CD4-positive, alpha-beta T cell (primary cell): ENCODE results near the gene GRB14. TPM values are rescaled to one million over a fixed set of nuclear protein-coding genes. Genes with fewer than 3 reads are reported as not detected.

Source experiments
- ATAC-seq: fragments of 200-7000 bp; cut with Tn5 transposase; one replicate; pipeline ENCODE4 v1.10.0; 2022; ENCODE audit warnings: mild to moderate bottlenecking; ENCODE audit not compliant: poor library complexity
- CTCF ChIA-PET: fragments of 350-600 bp; sonication (Branson Sonifier 250); formaldehyde crosslinking; loops from one replicate; lab custom pipeline; 2021; ENCODE audit warnings: antibody characterized with exemption, inconsistent platforms; lab: Charles Lee
- POLR2A ChIA-PET: fragments of 350-600 bp; sonication (Branson Sonifier 250); formaldehyde crosslinking; loops from one replicate; lab custom pipeline; 2021; ENCODE audit warnings: antibody characterized with exemption, inconsistent platforms; lab: Charles Lee
- DNase-seq, 14 experiments: peaks; one replicate each; pipeline ENCODE4 v3.0.0-alpha.2; 2013 to 2020; ENCODE audit warnings: mixed read lengths in 2 of 14
- H3K27ac ChIP-seq, 2 donors: one replicate each; pipeline versions ENCODE4 v1.5.1 to v1.7.0; 2013; ENCODE audit warnings: low read length in 2 of 2, low read depth in 1 of 2, mild to moderate bottlenecking in 1 of 2
- H3K27me3 ChIP-seq, 2 experiments: 1 replicate in 1 of 2; 2 replicates in 1 of 2; pipeline versions ENCODE4 v1.6.1 to v1.7.0; 2013; ENCODE audit warnings: low read length in 2 of 2, control low read depth in 1 of 2, mild to moderate bottlenecking in 1 of 2, moderate library complexity in 1 of 2; ENCODE audit not compliant: insufficient read depth in 2 of 2, control insufficient read depth in 1 of 2
- H3K36me3 ChIP-seq: one replicate; pipeline ENCODE4 v1.6.1; 2013; ENCODE audit warnings: low read length, control low read depth; ENCODE audit not compliant: insufficient read depth
- H3K4me1 ChIP-seq: one replicate; pipeline ENCODE4 v1.6.1; 2013; ENCODE audit warnings: low read length, control low read depth; ENCODE audit not compliant: insufficient read depth
- H3K4me3 ChIP-seq: one replicate; pipeline ENCODE4 v1.5.1; 2013; ENCODE audit warnings: mild to moderate bottlenecking, low read length, moderate library complexity
- H3K9me3 ChIP-seq, 2 experiments: 1 replicate in 1 of 2; 2 replicates in 1 of 2; pipeline versions ENCODE4 v1.6.1 to v1.7.0; 2013; ENCODE audit warnings: low read length in 2 of 2, mild to moderate bottlenecking in 2 of 2, control low read depth in 1 of 2, moderate library complexity in 1 of 2; ENCODE audit not compliant: control insufficient read depth in 1 of 2, insufficient read depth in 1 of 2
- H3K27ac Mint-ChIP-seq: one replicate; pipeline ENCODE4 v1.8.0; 2020; ENCODE audit warnings: mixed read lengths
- H3K27me3 Mint-ChIP-seq: one replicate; pipeline ENCODE4 v1.8.0; 2021; ENCODE audit warnings: mixed read lengths
- H3K36me3 Mint-ChIP-seq: one replicate; pipeline ENCODE4 v1.8.0; 2021; ENCODE audit warnings: low read depth, mixed read lengths
- H3K4me1 Mint-ChIP-seq: one replicate; pipeline ENCODE4 v1.8.0; 2021; ENCODE audit warnings: low read depth, mixed read lengths
- H3K4me3 Mint-ChIP-seq: one replicate; pipeline ENCODE4 v1.8.0; 2020; ENCODE audit warnings: mild to moderate bottlenecking, mixed read lengths
- H3K9me3 Mint-ChIP-seq: one replicate; pipeline ENCODE4 v1.8.0; 2020; ENCODE audit warnings: mixed read lengths
- intact Hi-C, 2 experiments: fragments of 100-400 bp; cut with DNase I in 1 of 2; cut with micrococcal nuclease in 1 of 2; formaldehyde crosslinking; loops; one replicate each; pipeline versions ENCODE4 v1.15.1 to v1.9.0; 2023 to 2025; cut with DNase I, micrococcal nuclease
- total RNA-seq, 174 experiments: library from RNA in 2 of 174; stranded (reverse) in 2 of 174; gene quantifications; one replicate each; pipeline ENCODE4 v1.2.3 and lab custom pipeline; 2021 to 2026
- TF ChIP-seq, protein P1 (sequence below): fragments of 200-600 bp; IDR thresholded peaks from one replicate; pipeline ENCODE4 v1.8.0; 2022; ENCODE audit warnings: antibody characterized with exemption, mild to moderate bottlenecking

GRB14 gene
- total RNA-seq, 2 experiments from 2014 or later: not detected

DNA sequence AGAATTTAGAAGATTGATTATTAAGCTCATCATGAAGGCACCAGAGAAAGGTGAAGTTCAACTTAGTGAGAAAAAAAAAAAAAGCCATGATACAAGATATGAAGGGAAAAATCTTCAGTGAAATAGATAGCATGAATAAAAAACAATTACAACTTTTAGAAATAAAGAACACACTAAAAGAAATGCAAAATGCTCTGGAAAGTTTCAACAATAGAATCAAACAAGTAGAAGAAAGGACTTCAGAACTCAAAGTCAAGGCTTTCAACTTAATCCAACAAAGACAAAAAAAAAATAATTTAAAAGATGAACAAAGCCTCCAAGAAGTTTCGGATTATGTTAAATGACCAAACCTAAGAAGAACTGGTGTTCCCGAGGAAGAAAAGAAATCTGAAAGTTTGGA is 105.5 kb downstream of the GRB14 start:
- TF ChIP-seq, protein P1, sequence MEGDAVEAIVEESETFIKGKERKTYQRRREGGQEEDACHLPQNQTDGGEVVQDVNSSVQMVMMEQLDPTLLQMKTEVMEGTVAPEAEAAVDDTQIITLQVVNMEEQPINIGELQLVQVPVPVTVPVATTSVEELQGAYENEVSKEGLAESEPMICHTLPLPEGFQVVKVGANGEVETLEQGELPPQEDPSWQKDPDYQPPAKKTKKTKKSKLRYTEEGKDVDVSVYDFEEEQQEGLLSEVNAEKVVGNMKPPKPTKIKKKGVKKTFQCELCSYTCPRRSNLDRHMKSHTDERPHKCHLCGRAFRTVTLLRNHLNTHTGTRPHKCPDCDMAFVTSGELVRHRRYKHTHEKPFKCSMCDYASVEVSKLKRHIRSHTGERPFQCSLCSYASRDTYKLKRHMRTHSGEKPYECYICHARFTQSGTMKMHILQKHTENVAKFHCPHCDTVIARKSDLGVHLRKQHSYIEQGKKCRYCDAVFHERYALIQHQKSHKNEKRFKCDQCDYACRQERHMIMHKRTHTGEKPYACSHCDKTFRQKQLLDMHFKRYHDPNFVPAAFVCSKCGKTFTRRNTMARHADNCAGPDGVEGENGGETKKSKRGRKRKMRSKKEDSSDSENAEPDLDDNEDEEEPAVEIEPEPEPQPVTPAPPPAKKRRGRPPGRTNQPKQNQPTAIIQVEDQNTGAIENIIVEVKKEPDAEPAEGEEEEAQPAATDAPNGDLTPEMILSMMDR: no peak
- Histone ChIP-seq H3K27me3 (no peaks in the 10 kb centered on the region), H3K36me3 (no peaks in the 10 kb centered on the region), H3K9me3 (peaks cover 0 to 17% of the 10 kb centered on the region in 2 experiments), H3K4me1 (no peaks in the 10 kb centered on the region), H3K27ac (no peak overlapping the region), H3K4me3 (no peak overlapping the region)
- Mint-ChIP-seq H3K36me3 (no peaks in the 10 kb centered on the region), H3K9me3 (peaks cover 22% of the 10 kb centered on the region), H3K4me1 (no peaks in the 10 kb centered on the region), H3K27ac (no peak overlapping the region), H3K4me3 (no peak overlapping the region), H3K27me3 (no peaks in the 10 kb centered on the region)
- intact Hi-C loops: no loop called here
- DNase-seq (no peak), ATAC-seq (no peak)
- POLR2A ChIA-PET: no interaction called here
- CTCF ChIA-PET: no interaction called here

- H3K4me1 Mint-ChIP-seq: no peaks in the 10 kb centered on the region
- no peak overlapping the region for H3K4me3 Mint-ChIP-seq
- H3K4me1 ChIP-seq: no peaks in the 10 kb centered on the region
- H3K27me3 ChIP-seq: no peaks in the 10 kb centered on the region
- no peaks in the 10 kb centered on the region for H3K36me3 Mint-ChIP-seq
- peaks cover 0 to 18% of the 10 kb centered on the region in 2 experiments for H3K9me3 ChIP-seq
- ChIA-PET POLR2A (no interaction called here), CTCF (no interaction called here)
- intact Hi-C loops: no loop called here
- no peak overlapping the region for H3K27ac Mint-ChIP-seq
- no peaks in the 10 kb centered on the region for H3K36me3 ChIP-seq
- H3K9me3 Mint-ChIP-seq: peaks cover 20% of the 10 kb centered on the region
- TF ChIP-seq, protein P1: no peak
- ATAC-seq: no peak
- no peak overlapping the region for H3K27ac ChIP-seq
- no peak overlapping the region for H3K4me3 ChIP-seq
- no peak for DNase-seq
- no peaks in the 10 kb centered on the region for H3K27me3 Mint-ChIP-seq
Observed at GRCh38 chr2:164515030-164515429, 106.3 kb downstream of the GRB14 start.

GRCh38 chr2:164514491-164514890 is 106.8 kb downstream of the GRB14 start:
- no peaks in the 10 kb centered on the region for H3K36me3 Mint-ChIP-seq
- Histone ChIP-seq H3K27me3 (no peaks in the 10 kb centered on the region), H3K36me3 (no peaks in the 10 kb centered on the region), H3K4me3 (no peak overlapping the region), H3K27ac (no peak overlapping the region), H3K4me1 (no peaks in the 10 kb centered on the region), H3K9me3 (peaks cover 0 to 18% of the 10 kb centered on the region in 2 experiments)
- TF ChIP-seq, protein P1: no peak
- no peak overlapping the region for H3K27ac Mint-ChIP-seq
- DNase-seq (no peak), ATAC-seq (no peak)
- H3K4me1 Mint-ChIP-seq: no peaks in the 10 kb centered on the region
- ChIA-PET CTCF (no interaction called here), POLR2A (no interaction called here)
- no peaks in the 10 kb centered on the region for H3K27me3 Mint-ChIP-seq
- intact Hi-C loops: no loop called here
- peaks cover 18% of the 10 kb centered on the region for H3K9me3 Mint-ChIP-seq
- H3K4me3 Mint-ChIP-seq: no peak overlapping the region
